RWPE2 (cell line): ENCODE results near the gene PPM1N.

Experiments
- ATAC-seq: fragments of 200-7000 bp; cut with Tn5 transposase; 3 replicates; pipeline ENCODE4 v1.9.1; 2021; ENCODE audit warnings: low read depth
- DNase-seq: peaks from one replicate; pipeline ENCODE4 v3.0.0-alpha.2; 2020; ENCODE audit warnings: low spot score
- H3K27ac ChIP-seq: fragments of 450-650 bp; 2 replicates; pipeline ENCODE4 v1.5.1; 2017; ENCODE audit warnings: mild to moderate bottlenecking; ENCODE audit not compliant: poor library complexity, severe bottlenecking
- H3K27me3 ChIP-seq: fragments of 250-450 bp; sonication (Bioruptor Pico); 2 replicates; pipeline ENCODE4 v1.5.1; 2021; ENCODE audit warnings: mild to moderate bottlenecking, moderate library complexity; ENCODE audit not compliant: insufficient read depth, poor library complexity, severe bottlenecking
- H3K36me3 ChIP-seq: fragments of 250-450 bp; sonication (Bioruptor Pico); 2 replicates; pipeline ENCODE4 v1.5.1; 2020; ENCODE audit warnings: low read depth, mild to moderate bottlenecking, moderate library complexity
- H3K4me1 ChIP-seq: fragments of 250-450 bp; sonication (Bioruptor Pico); 2 replicates; pipeline ENCODE4 v1.5.1; 2021; ENCODE audit warnings: mild to moderate bottlenecking, moderate library complexity; ENCODE audit not compliant: insufficient read depth, poor library complexity, severe bottlenecking
- H3K4me3 ChIP-seq: fragments of 250-450 bp; sonication (Bioruptor Pico); 2 replicates; pipeline ENCODE4 v1.5.1; 2021; ENCODE audit warnings: mild to moderate bottlenecking, moderate library complexity; ENCODE audit not compliant: severe bottlenecking
- H3K9me3 ChIP-seq: fragments of 250-450 bp; sonication (Bioruptor Pico); 2 replicates; pipeline ENCODE4 v1.5.1; 2021; ENCODE audit warnings: mild to moderate bottlenecking, moderate library complexity; ENCODE audit not compliant: severe bottlenecking
- CTCF ChIP-seq: fragments of 450-650 bp; IDR thresholded peaks from one replicate; pipeline ENCODE4 v1.5.1; 2017; ENCODE audit warnings: mild to moderate bottlenecking, moderate library complexity; ENCODE audit not compliant: poor library complexity, severe bottlenecking

Gene PPM1N

GRCh38 chr19:45488708-45489107 lies 9.5 kb upstream of the PPM1N start:
- no peak overlapping the region for H3K27ac ChIP-seq
- no peak for TF ChIP-seq CTCF
- ATAC-seq, result no peak

GRCh38 chr19:45489216-45489855 lies 8.9 kb upstream of the PPM1N start:
- Histone ChIP-seq H3K9me3 (no peaks in the 10 kb centered on the region), H3K4me3 (no peak overlapping the region), H3K27me3 (no peaks in the 10 kb centered on the region), H3K4me1 (peaks cover 5% of the 10 kb centered on the region), H3K36me3 (no peaks in the 10 kb centered on the region), H3K27ac (no peak overlapping the region)
- ATAC-seq (no peak), DNase-seq (no peak)
- TF ChIP-seq CTCF, result no peak

More at GRCh38 chr19:45488708-45489107, 9.5 kb upstream of the PPM1N start:
- Histone ChIP-seq H3K4me1 (peaks cover 5% of the 10 kb centered on the region), H3K4me3 (no peak overlapping the region), H3K36me3 (no peaks in the 10 kb centered on the region), H3K27me3 (no peaks in the 10 kb centered on the region), H3K9me3 (no peaks in the 10 kb centered on the region)
- DNase-seq, result no peak

- H3K27ac ChIP-seq, result no peak overlapping the region
- TF ChIP-seq CTCF, result no peak
- no peaks in the 10 kb centered on the region for H3K9me3 ChIP-seq
- DNase-seq, result no peak
- no peak overlapping the region for H3K4me3 ChIP-seq
- H3K36me3 ChIP-seq, result no peaks in the 10 kb centered on the region
- peaks cover 7% of the 10 kb centered on the region for H3K4me1 ChIP-seq
- no peaks in the 10 kb centered on the region for H3K27me3 ChIP-seq
- no peak for ATAC-seq
Measured at GRCh38 chr19:45492137-45492626, 6.1 kb upstream of the PPM1N start.

GRCh38 chr19:45492627-45493470 lies 5.4 kb upstream of the PPM1N start:
- Histone ChIP-seq H3K27me3 (no peaks in the 10 kb centered on the region), H3K36me3 (no peaks in the 10 kb centered on the region), H3K4me1 (peaks cover 9% of the 10 kb centered on the region), H3K9me3 (no peaks in the 10 kb centered on the region), H3K4me3 (peak overlapping the region; percentile 27), H3K27ac (no peak overlapping the region)
- DNase-seq, result no peak
- ATAC-seq, result no peak
- TF ChIP-seq CTCF, result no peak
